Endothelial cell of umbilical vein (primary cell): ENCODE results near the gene MRAS. TPM values are rescaled to one million over a fixed set of nuclear protein-coding genes. Genes with fewer than 3 reads are reported as not detected.

Experiments
- BruUV-seq: library from RNA; stranded (reverse); fragments of 400-500 nt; replicated peaks from 2 replicates; lab custom pipeline; 2021; lab: Mats Ljungman, UMichigan
- CTCF ChIA-PET: fragments of 300-600, 350-600 bp; sonication (Branson Sonifier 250); formaldehyde crosslinking; loops from one replicate; lab custom pipeline; 2021; ENCODE audit warnings: antibody characterized with exemption, inconsistent platforms; lab: Charles Lee
- POLR2A ChIA-PET: fragments of 300-600, 350-600 bp; sonication (Branson Sonifier 250); formaldehyde crosslinking; loops from one replicate; lab custom pipeline; 2021; ENCODE audit warnings: antibody characterized with exemption, inconsistent platforms; lab: Charles Lee
- DNase-seq: peaks from one replicate; pipeline ENCODE4 v3.0.0-alpha.2; 2011; ENCODE audit warnings: low read depth, low spot score
- FAIRE-seq: peaks from 2 replicates; lab custom pipeline; 2011; peaks lifted over from hg19 to GRCh38; lab: Jason Lieb, UNC
- H2AFZ ChIP-seq: 2 replicates; pipeline ENCODE4 v1.6.0; 2012; ENCODE audit warnings: low read depth, low read length, control low read depth, inconsistent platforms
- H3K27ac ChIP-seq: 2 replicates; pipeline ENCODE4 v1.5.1; 2011; ENCODE audit warnings: low read depth, mild to moderate bottlenecking, control low read depth, low read length, moderate library complexity; ENCODE audit not compliant: insufficient read depth
- H3K27me3 ChIP-seq, 2 experiments: 2 replicates each; pipeline versions ENCODE4 v1.6.0 to v1.6.1; 2011; ENCODE audit warnings: low read length in 2 of 2, mixed read lengths in 1 of 2; ENCODE audit not compliant: control insufficient read depth in 2 of 2, insufficient read depth in 2 of 2
- H3K36me3 ChIP-seq, 2 experiments: 2 replicates in 1 of 2; 3 replicates in 1 of 2; pipeline ENCODE4 v1.5.1; 2011; ENCODE audit warnings: low read length in 2 of 2, mild to moderate bottlenecking in 1 of 2, moderate library complexity in 1 of 2; ENCODE audit not compliant: control insufficient read depth in 2 of 2, insufficient read depth in 2 of 2; ENCODE audit errors: extremely low read depth in 1 of 2
- H3K4me1 ChIP-seq: 3 replicates; pipeline ENCODE4 v1.5.1; 2011; ENCODE audit warnings: mild to moderate bottlenecking, low read length; ENCODE audit not compliant: control insufficient read depth, insufficient read depth; ENCODE audit errors: extremely low read depth
- H3K4me2 ChIP-seq: 2 replicates; pipeline ENCODE4 v1.6.1; 2011; ENCODE audit warnings: low read length, control low read depth, mixed read lengths; ENCODE audit not compliant: insufficient read depth
- H3K4me3 ChIP-seq, 3 experiments: fragments of 200-600 bp in 1 of 3; sonication (generic), shearing (Covaris generic) in 1 of 3; replicated peaks in 1 of 3; 2 replicates each; pipeline ENCODE4 v1.5.1; 2011 to 2016; ENCODE audit warnings: control low read depth in 3 of 3, low read length in 3 of 3, mild to moderate bottlenecking in 2 of 3, inconsistent platforms in 1 of 3, low read depth in 1 of 3, moderate library complexity in 1 of 3; ENCODE audit not compliant: insufficient read depth in 1 of 3
- H3K79me2 ChIP-seq: 2 replicates; pipeline ENCODE4 v1.6.0; 2012; ENCODE audit warnings: low read length, inconsistent platforms; ENCODE audit not compliant: control insufficient read depth, insufficient read depth
- H3K9ac ChIP-seq: replicated peaks from 2 replicates; pipeline ENCODE3; 2011; ENCODE audit warnings: low read length, control low read depth; ENCODE audit not compliant: insufficient read depth; ENCODE audit errors: extremely low read depth
- H3K9me1 ChIP-seq: replicated peaks from 3 replicates; pipeline ENCODE4 v1.6.0; 2011; ENCODE audit warnings: mild to moderate bottlenecking, low read length; ENCODE audit not compliant: control insufficient read depth, insufficient read depth; ENCODE audit errors: extremely low read depth
- H3K9me3 ChIP-seq: replicated peaks from 2 replicates; pipeline ENCODE4 v1.5.1; 2012; ENCODE audit warnings: low read length, inconsistent platforms; ENCODE audit not compliant: control insufficient read depth, insufficient read depth
- H4K20me1 ChIP-seq: replicated peaks from 2 replicates; pipeline ENCODE3; 2011; ENCODE audit warnings: mild to moderate bottlenecking, low read length; ENCODE audit not compliant: control insufficient read depth, insufficient read depth; ENCODE audit errors: extremely low read depth
- CTCF ChIP-seq, 2 donors: IDR thresholded peaks; 1 replicate in 1 of 2; 2 replicates in 1 of 2; pipeline ENCODE4 v1.5.1; 2011; ENCODE audit warnings: low read length in 2 of 2, mild to moderate bottlenecking in 2 of 2, moderate library complexity in 2 of 2, control low read depth in 1 of 2, inconsistent platforms in 1 of 2, low read depth in 1 of 2; ENCODE audit not compliant: insufficient read depth in 1 of 2; ENCODE audit errors: extremely low read depth in 1 of 2
- EZH2 ChIP-seq: IDR thresholded peaks from 2 replicates; pipeline ENCODE4 v1.6.1; 2012; ENCODE audit warnings: borderline replicate concordance, low read depth, mild to moderate bottlenecking, moderate library complexity, low read length, inconsistent platforms; ENCODE audit not compliant: severe bottlenecking
- FOS ChIP-seq: IDR thresholded peaks from 2 replicates; pipeline ENCODE4 v1.6.1; 2011; ENCODE audit warnings: mild to moderate bottlenecking, low read length, moderate library complexity, borderline replicate concordance; ENCODE audit not compliant: insufficient read depth
- GATA2 ChIP-seq: IDR thresholded peaks from 2 replicates; pipeline ENCODE4 v1.7.0; 2011; ENCODE audit warnings: low read depth, mild to moderate bottlenecking, moderate library complexity, mixed read lengths, low read length; ENCODE audit not compliant: insufficient read length, insufficient read depth
- JUN ChIP-seq: IDR thresholded peaks from 2 replicates; pipeline ENCODE4 v1.6.1; 2011; ENCODE audit warnings: borderline replicate concordance, low read depth; ENCODE audit not compliant: insufficient read length, insufficient read depth
- MAX ChIP-seq: IDR thresholded peaks from 2 replicates; pipeline ENCODE4 v1.6.1; 2011; ENCODE audit not compliant: insufficient read depth, insufficient read length
- MYC ChIP-seq: IDR thresholded peaks from one replicate; pipeline ENCODE4 v1.6.1; 2011; ENCODE audit warnings: mild to moderate bottlenecking, low read depth, low read length
- POLR2A ChIP-seq: IDR thresholded peaks from 2 replicates; pipeline ENCODE4 v1.6.1; 2012; ENCODE audit warnings: low read depth, mild to moderate bottlenecking, control low read depth, low read length
- POLR2AphosphoS5 ChIP-seq: IDR thresholded peaks from 2 replicates; pipeline ENCODE4 v1.6.1; 2012; ENCODE audit warnings: low read depth, mild to moderate bottlenecking, control low read depth, low read length, moderate library complexity; ENCODE audit not compliant: insufficient read depth
- dilution Hi-C: fragments of 300-500 bp; cut with MboI; formaldehyde crosslinking; loops from one replicate; pipeline ENCODE4 v1.15.0; 2019; ENCODE audit warnings: low sequenced_read_pairs; ENCODE audit not compliant: extremely low pct_ligation_motif_present
- intact Hi-C: fragments of 100-400 bp; cut with micrococcal nuclease; formaldehyde crosslinking; loops from one replicate; pipeline ENCODE4 v1.10.0; 2022
- polyA plus RNA-seq, 4 experiments: library from polyadenylated mRNA; depleted of rRNA in 3 of 4; stranded (reverse) in 3 of 4; unstranded in 1 of 4; fragments of >200 nt; gene quantifications; 2 replicates each; pipeline versions ENCODE4 v1.2.1 to v1.2.3, GENCODE V29; 2011 to 2012; ENCODE audit warnings: missing spikeins in 1 of 4
- total RNA-seq: library from RNA; stranded (reverse); gene quantifications from 2 replicates; pipeline ENCODE4 v1.2.3, GENCODE V29; 2021

Gene MRAS
- total and polyA plus RNA-seq, 2 donors (not counting 3 experiments of a cell fraction or from before 2014, with no cell fraction given) = 14.6 to 16.5 TPM

- no peaks in the 10 kb centered on the region for H4K20me1 ChIP-seq
- no peak overlapping the region for H2AFZ ChIP-seq
- no peak overlapping the region for H3K4me3 ChIP-seq
- no TSS peak for BruUV-seq
- no peaks in the 10 kb centered on the region for H3K4me1 ChIP-seq
- H3K79me2 ChIP-seq = no peaks in the 10 kb centered on the region
- no peak for TF ChIP-seq POLR2AphosphoS5
- TF ChIP-seq POLR2A = no peak
- no peak for TF ChIP-seq MYC
- TF ChIP-seq JUN = no peak
- TF ChIP-seq MAX = no peak
- no peak for TF ChIP-seq EZH2
- TF ChIP-seq GATA2 = no peak
- DNase-seq (no peak), FAIRE-seq (no peak)
- H3K4me2 ChIP-seq = no peak overlapping the region
- H3K27ac ChIP-seq = no peak overlapping the region
- intact Hi-C loops = no loop called here
- ChIA-PET CTCF (no interaction called here), POLR2A (no interaction called here)
- no peaks in the 10 kb centered on the region for H3K9me1 ChIP-seq
- H3K9ac ChIP-seq = no peak overlapping the region
- dilution Hi-C loops = no loop called here
- no peaks in the 10 kb centered on the region for H3K36me3 ChIP-seq
- no peaks in the 10 kb centered on the region for H3K9me3 ChIP-seq
- H3K27me3 ChIP-seq = peaks cover 0 to 2% of the 10 kb centered on the region in 2 experiments
These were observed 101.8 kb downstream of the MRAS start for GRCh38 chr3:138450181-138450580.

- intact Hi-C loops = no loop called here
- no TSS peak for BruUV-seq
These were observed 102.5 kb downstream of the MRAS start for GRCh38 chr3:138450704-138451424.

More at GRCh38 chr3:138450704-138451424, 102.5 kb downstream of the MRAS start:
- H3K9me3 ChIP-seq = no peaks in the 10 kb centered on the region
- no peaks in the 10 kb centered on the region for H3K79me2 ChIP-seq
- no peak overlapping the region for H3K27ac ChIP-seq
- H2AFZ ChIP-seq = no peak overlapping the region
- TF ChIP-seq JUN (no peak), POLR2AphosphoS5 (no peak), FOS (no peak), MAX (no peak), CTCF (IDR thresholded peaks at IDR 0.05; ENCODE audit: extremely low read depth in 1 of 2, insufficient read depth in 1 of 2, low read depth in 1 of 2, low read length in 2 of 2) (no peak), POLR2A (no peak), GATA2 (no peak), MYC (no peak), EZH2 (no peak)
- no peaks in the 10 kb centered on the region for H3K27me3 ChIP-seq
- no peaks in the 10 kb centered on the region for H3K4me1 ChIP-seq
- dilution Hi-C loops = no loop called here
- H3K9ac ChIP-seq = no peak overlapping the region
- no peak overlapping the region for H3K4me2 ChIP-seq
- CTCF ChIA-PET = interaction anchor here (0.8 to 1.5 kb wide), 2 partner anchors 9 to 28 kb away, joined by 3 to 4 read pairs; no protein-coding TSS in a partner anchor
- DNase-seq = no peak
- no peak for FAIRE-seq
- no peaks in the 10 kb centered on the region for H3K9me1 ChIP-seq
- H4K20me1 ChIP-seq = no peaks in the 10 kb centered on the region
- no peaks in the 10 kb centered on the region for H3K36me3 ChIP-seq
- POLR2A ChIA-PET = no interaction called here
- H3K4me3 ChIP-seq = no peak overlapping the region
